GM23338 (cell line): ENCODE measurements around the gene BCAP29. TPM values are rescaled to one million over a fixed set of nuclear protein-coding genes. Genes with fewer than 3 reads are reported as not detected.

Experiments
- ATAC-seq: fragments of 200-7000 bp; cut with Tn5 transposase; 3 replicates; pipeline ENCODE4 v1.9.1; 2020
- DNase-seq: peaks from one replicate; pipeline ENCODE4 v3.0.0-alpha.2; 2015; ENCODE audit warnings: low spot score
- H2AFZ ChIP-seq: fragments of 200-600 bp; sonication (generic); 2 replicates; pipeline ENCODE4 v1.8.0; 2016; ENCODE audit warnings: antibody characterized with exemption, mild to moderate bottlenecking, moderate library complexity
- H3F3A ChIP-seq: fragments of 200-600 bp; sonication (generic); replicated peaks from 2 replicates; pipeline ENCODE4 v1.8.0; 2017; ENCODE audit warnings: antibody characterized with exemption, mixed run types, low read depth
- H3K27ac ChIP-seq: fragments of 200-600 bp; sonication (generic); 2 replicates; pipeline ENCODE4 v1.6.1; 2016; ENCODE audit warnings: low read depth
- H3K27me3 ChIP-seq: fragments of 200-600 bp; sonication (generic); 2 replicates; pipeline ENCODE4 v1.8.0; 2016; ENCODE audit warnings: mild to moderate bottlenecking, mixed run types, moderate library complexity; ENCODE audit not compliant: insufficient read depth
- H3K36me3 ChIP-seq: fragments of 200-600 bp; sonication (generic); 2 replicates; pipeline ENCODE4 v1.8.0; 2016; ENCODE audit warnings: mild to moderate bottlenecking; ENCODE audit not compliant: insufficient read depth
- H3K4me1 ChIP-seq: fragments of 200-600 bp; sonication (generic); 2 replicates; pipeline ENCODE4 v1.8.0; 2016; ENCODE audit warnings: mild to moderate bottlenecking, moderate library complexity; ENCODE audit not compliant: insufficient read depth
- H3K4me2 ChIP-seq: fragments of 200-600 bp; sonication (generic); 2 replicates; pipeline ENCODE4 v1.7.1; 2017; ENCODE audit warnings: mixed run types
- H3K4me3 ChIP-seq: fragments of 200-600 bp; sonication (generic); 2 replicates; pipeline ENCODE4 v1.6.1; 2016; ENCODE audit warnings: mixed run types
- H3K79me2 ChIP-seq: fragments of 200-600 bp; sonication (generic); replicated peaks from 2 replicates; pipeline ENCODE4 v1.8.0; 2017; ENCODE audit warnings: mild to moderate bottlenecking; ENCODE audit not compliant: insufficient read depth
- H3K9me2 ChIP-seq: fragments of 200-600 bp; sonication (generic); 2 replicates; pipeline ENCODE4 v1.8.0; 2017; ENCODE audit not compliant: insufficient read depth
- H4K20me1 ChIP-seq: fragments of 200-600 bp; sonication (generic); replicated peaks from 2 replicates; pipeline ENCODE4 v1.8.0; 2017; ENCODE audit warnings: mild to moderate bottlenecking; ENCODE audit not compliant: insufficient read depth
- H3K27ac Mint-ChIP-seq: 2 replicates; pipeline ENCODE4 v1.8.0; 2020; ENCODE audit warnings: inconsistent platforms, mild to moderate bottlenecking, moderate library complexity, mixed read lengths
- H3K27me3 Mint-ChIP-seq: 3 replicates; pipeline ENCODE4 v1.8.0; 2022; ENCODE audit warnings: low read depth, mild to moderate bottlenecking, moderate library complexity, mixed read lengths, inconsistent platforms; ENCODE audit not compliant: insufficient read depth, poor library complexity
- H3K36me3 Mint-ChIP-seq: 3 replicates; pipeline ENCODE4 v1.8.0; 2021; ENCODE audit warnings: low read depth, mild to moderate bottlenecking, inconsistent platforms, moderate library complexity, mixed read lengths
- H3K4me1 Mint-ChIP-seq: 3 replicates; pipeline ENCODE4 v1.8.0; 2020; ENCODE audit warnings: mild to moderate bottlenecking, inconsistent platforms, mixed read lengths
- H3K4me3 Mint-ChIP-seq: 3 replicates; pipeline ENCODE4 v1.8.0; 2021; ENCODE audit warnings: moderate library complexity, mild to moderate bottlenecking, inconsistent platforms, mixed read lengths
- H3K9me3 Mint-ChIP-seq: 3 replicates; pipeline ENCODE4 v1.8.0; 2020; ENCODE audit warnings: moderate library complexity, mild to moderate bottlenecking, inconsistent platforms, mixed read lengths
- CREB1 ChIP-seq: fragments of 250-450 bp; sonication (Bioruptor Pico); IDR thresholded peaks from 2 replicates; pipeline ENCODE4 v1.5.0; 2020; ENCODE audit warnings: low read depth, mild to moderate bottlenecking, moderate library complexity
- CTCF ChIP-seq, 2 experiments: fragments of 200-600 bp in 1 of 2; sonication (generic) in 1 of 2; conservative IDR thresholded peaks; 2 replicates each; pipeline versions ENCODE4 v1.5.1 to v1.6.1; 2016 to 2017; ENCODE audit warnings: antibody characterized with exemption in 2 of 2, low read depth in 2 of 2, mild to moderate bottlenecking in 2 of 2, moderate library complexity in 1 of 2
- ETS1 ChIP-seq: IDR thresholded peaks from 2 replicates; pipeline ENCODE4 v1.6.1; 2016; ENCODE audit warnings: antibody characterized with exemption
- EZH2 ChIP-seq: fragments of 200-600 bp; sonication (generic); IDR thresholded peaks from one replicate; pipeline ENCODE4 v1.8.0; 2017; ENCODE audit warnings: antibody characterized with exemption, mild to moderate bottlenecking, low read depth; ENCODE audit not compliant: unreplicated experiment
- EZH2phosphoT487 ChIP-seq: fragments of 200-600 bp; sonication (generic); IDR thresholded peaks from one replicate; pipeline ENCODE4 v1.8.1; 2018; ENCODE audit warnings: antibody characterized with exemption; ENCODE audit not compliant: unreplicated experiment
- JUNB ChIP-seq: IDR thresholded peaks from one replicate; pipeline ENCODE4 v1.6.1; 2016; ENCODE audit warnings: antibody characterized with exemption; ENCODE audit not compliant: unreplicated experiment
- NANOG ChIP-seq: IDR thresholded peaks from 2 replicates; pipeline ENCODE4 v1.6.1; 2016; ENCODE audit warnings: antibody characterized with exemption, borderline replicate concordance
- REST ChIP-seq: IDR thresholded peaks from one replicate; pipeline ENCODE4 v1.6.1; 2018; ENCODE audit warnings: antibody characterized with exemption; ENCODE audit not compliant: unreplicated experiment
- STAT1 ChIP-seq: IDR thresholded peaks from one replicate; pipeline ENCODE4 v1.6.1; 2016; ENCODE audit warnings: antibody characterized with exemption; ENCODE audit not compliant: unreplicated experiment
- ZNF114 ChIP-seq: fragments of 250-450 bp; sonication (Bioruptor Pico); IDR thresholded peaks from 2 replicates; pipeline ENCODE4 v1.5.0; 2020; ENCODE audit warnings: mild to moderate bottlenecking, moderate library complexity
- ZNF331 ChIP-seq: fragments of 250-450 bp; sonication (Bioruptor Pico); IDR thresholded peaks from 2 replicates; pipeline ENCODE4 v1.5.0; 2020; ENCODE audit warnings: low read depth, mild to moderate bottlenecking, moderate library complexity
- polyA plus RNA-seq: library from polyadenylated mRNA; unstranded; fragments of >200 nt; fragmentation: Nextera tagmentation; extraction: Ambion mirVana; gene quantifications from 2 replicates; pipeline ENCODE4 v1.2.1, GENCODE V29; 2016
- total RNA-seq: library from RNA; depleted of rRNA; stranded (reverse); fragments of >200 nt; shearing (Covaris generic); gene quantifications from 2 replicates; pipeline ENCODE4 v1.2.3, GENCODE V29; 2014

Gene BCAP29
- total and polyA plus RNA-seq, 2 experiments from 2014 or later, result 18.4 to 24.0 TPM

- TF ChIP-seq REST (no peak), ZNF114 (no peak), STAT1 (no peak), ZNF331 (CRISPR knock-in tag) (no peak), ETS1 (no peak)
Measured at GRCh38 chr7:107596881-107597581, 17.0 kb downstream of the BCAP29 start (continued).

- no peaks in the 10 kb centered on the region for H3K9me3 Mint-ChIP-seq
- no peak overlapping the region for H2AFZ ChIP-seq
- H3K4me3 ChIP-seq, result no peak overlapping the region
- H3K79me2 ChIP-seq, result no peaks in the 10 kb centered on the region
- no peaks in the 10 kb centered on the region for H3K36me3 ChIP-seq
- peaks cover 6% of the 10 kb centered on the region for H3K4me1 Mint-ChIP-seq
- DNase-seq (no peak), ATAC-seq (no peak)
- no peak overlapping the region for H3K27ac Mint-ChIP-seq
- no peak overlapping the region for H3K27ac ChIP-seq
- no peaks in the 10 kb centered on the region for H3K27me3 Mint-ChIP-seq
- no peaks in the 10 kb centered on the region for H3K9me2 ChIP-seq
- no peaks in the 10 kb centered on the region for H3K27me3 ChIP-seq
- H3K4me3 Mint-ChIP-seq, result no peak overlapping the region
- H3F3A ChIP-seq, result no peaks in the 10 kb centered on the region
- no peak overlapping the region for H3K4me2 ChIP-seq
- H3K4me1 ChIP-seq, result no peaks in the 10 kb centered on the region
- no peaks in the 10 kb centered on the region for H4K20me1 ChIP-seq
- H3K36me3 Mint-ChIP-seq, result no peaks in the 10 kb centered on the region
- no peak for TF ChIP-seq ETS1
- no peak for TF ChIP-seq ZNF331 (CRISPR knock-in tag)
- no peak for TF ChIP-seq NANOG
- TF ChIP-seq ZNF114, result no peak
- no peak for TF ChIP-seq CREB1
- TF ChIP-seq EZH2phosphoT487, result no peak
- TF ChIP-seq CTCF (conservative IDR thresholded peaks at IDR 0.05; ENCODE audit: low read depth in 2 of 2), result no peak
- no peak for TF ChIP-seq REST
- no peak for TF ChIP-seq EZH2
- no peak for TF ChIP-seq JUNB
Measured at GRCh38 chr7:107597582-107597916, 17.5 kb downstream of the BCAP29 start.
